ENCODE data around the gene INVS. TPM values are rescaled to one million over a fixed set of nuclear protein-coding genes. Genes with fewer than 3 reads are reported as not detected.

Gene INVS
- total and polyA plus RNA-seq, 2 donors (not counting 3 experiments of a cell fraction or from before 2014, with no cell fraction given), result 8.5 to 17.9 TPM

DNA sequence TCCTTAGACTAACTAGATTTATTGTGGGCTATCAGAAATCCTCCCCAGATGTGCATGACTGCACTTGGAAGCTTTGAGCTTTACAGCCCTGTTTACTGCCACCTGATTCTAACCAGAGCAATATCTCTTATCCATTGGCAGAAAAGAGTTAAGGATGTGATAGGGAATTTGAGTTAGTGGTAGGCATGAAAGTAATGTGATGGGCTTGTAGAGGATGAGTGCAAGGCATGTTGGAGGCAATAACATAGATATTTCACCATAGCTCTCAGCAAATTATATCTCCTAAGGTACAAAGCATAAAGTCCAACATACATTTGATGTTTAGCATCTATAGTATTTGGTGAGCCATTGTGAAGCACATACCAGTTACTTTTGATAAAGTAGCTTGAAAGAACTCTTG lies 103.8 kb downstream of the INVS start:
- DNase-seq (ENCODE audit: low read depth, low spot score) (no peak), FAIRE-seq (no peak)
- BruUV-seq (replicated peaks), result no TSS peak
- Histone ChIP-seq H3K36me3 (ENCODE audit: control insufficient read depth in 2 of 2, extremely low read depth in 1 of 2, insufficient read depth in 2 of 2, low read length in 2 of 2) (no peaks in the 10 kb centered on the region), H3K79me2 (ENCODE audit: control insufficient read depth, insufficient read depth, low read length) (no peaks in the 10 kb centered on the region), H4K20me1 (replicated peaks; ENCODE audit: control insufficient read depth, extremely low read depth, insufficient read depth, low read length) (no peaks in the 10 kb centered on the region), H3K27me3 (ENCODE audit: control insufficient read depth in 2 of 2, insufficient read depth in 2 of 2, low read length in 2 of 2) (no peaks in the 10 kb centered on the region), H3K9ac (replicated peaks; ENCODE audit: extremely low read depth, insufficient read depth, low read length) (no peak overlapping the region), H3K4me3 (replicated peaks in 1 of 3; ENCODE audit: insufficient read depth in 1 of 3, low read depth in 1 of 3, low read length in 3 of 3) (no peak overlapping the region), H3K4me1 (ENCODE audit: control insufficient read depth, extremely low read depth, insufficient read depth, low read length) (peaks cover 24% of the 10 kb centered on the region), H3K9me1 (replicated peaks; ENCODE audit: control insufficient read depth, extremely low read depth, insufficient read depth, low read length) (no peaks in the 10 kb centered on the region), H3K9me3 (replicated peaks; ENCODE audit: control insufficient read depth, insufficient read depth, low read length) (no peaks in the 10 kb centered on the region), H2AFZ (ENCODE audit: low read depth, low read length) (no peak overlapping the region), H3K4me2 (ENCODE audit: insufficient read depth, low read length) (no peak overlapping the region), H3K27ac (ENCODE audit: insufficient read depth, low read depth, low read length) (no peak overlapping the region)
- TF ChIP-seq MYC (IDR thresholded peaks at IDR 0.05; ENCODE audit: low read depth, low read length) (no peak), FOS (IDR thresholded peaks at IDR 0.05; ENCODE audit: borderline replicate concordance, insufficient read depth, low read length) (no peak), POLR2A (IDR thresholded peaks at IDR 0.05; ENCODE audit: low read depth, low read length) (no peak), CTCF (IDR thresholded peaks at IDR 0.05; ENCODE audit: extremely low read depth in 1 of 2, insufficient read depth in 1 of 2, low read depth in 1 of 2, low read length in 2 of 2) (no peak), POLR2AphosphoS5 (IDR thresholded peaks at IDR 0.05; ENCODE audit: insufficient read depth, low read depth, low read length) (no peak), GATA2 (IDR thresholded peaks at IDR 0.05; ENCODE audit: insufficient read depth, insufficient read length, low read depth, low read length) (no peak), MAX (IDR thresholded peaks at IDR 0.05; ENCODE audit: insufficient read depth, insufficient read length) (no peak), EZH2 (IDR thresholded peaks at IDR 0.05; ENCODE audit: borderline replicate concordance, low read depth, low read length, severe bottlenecking) (no peak), JUN (IDR thresholded peaks at IDR 0.05; ENCODE audit: borderline replicate concordance, insufficient read depth, insufficient read length, low read depth) (no peak)
- CTCF ChIA-PET, result interaction anchor here (0.8 to 1.1 kb wide), 3 partner anchors 33 to 122 kb away, joined by 3 read pairs; no protein-coding TSS in a partner anchor
- POLR2A ChIA-PET, result interaction anchor here (0.6 kb wide), 1 partner anchor 12 kb away, joined by 3 read pairs; no protein-coding TSS in a partner anchor
- intact Hi-C loops (cut with micrococcal nuclease), result no loop called here
- dilution Hi-C loops (cut with MboI; ENCODE audit: extremely low pct_ligation_motif_present, low sequenced_read_pairs), result no loop called here
